22Rv1 (cell line): ENCODE data around the gene SPTLC2.

Source experiments
- H3K27ac ChIP-seq: fragments of 450-650 bp; 2 replicates; pipeline ENCODE4 v1.5.1; 2017
- ZFX ChIP-seq: fragments of 450-650 bp; IDR thresholded peaks from 2 replicates; pipeline ENCODE4 v1.6.1; 2017; ENCODE audit warnings: antibody characterized with exemption, borderline replicate concordance
- TF ChIP-seq, protein P1 (sequence below): fragments of 450-650 bp; IDR thresholded peaks from 2 replicates; pipeline ENCODE4 v1.5.1; 2017; ENCODE audit warnings: mild to moderate bottlenecking

The SPTLC2 gene

DNA sequence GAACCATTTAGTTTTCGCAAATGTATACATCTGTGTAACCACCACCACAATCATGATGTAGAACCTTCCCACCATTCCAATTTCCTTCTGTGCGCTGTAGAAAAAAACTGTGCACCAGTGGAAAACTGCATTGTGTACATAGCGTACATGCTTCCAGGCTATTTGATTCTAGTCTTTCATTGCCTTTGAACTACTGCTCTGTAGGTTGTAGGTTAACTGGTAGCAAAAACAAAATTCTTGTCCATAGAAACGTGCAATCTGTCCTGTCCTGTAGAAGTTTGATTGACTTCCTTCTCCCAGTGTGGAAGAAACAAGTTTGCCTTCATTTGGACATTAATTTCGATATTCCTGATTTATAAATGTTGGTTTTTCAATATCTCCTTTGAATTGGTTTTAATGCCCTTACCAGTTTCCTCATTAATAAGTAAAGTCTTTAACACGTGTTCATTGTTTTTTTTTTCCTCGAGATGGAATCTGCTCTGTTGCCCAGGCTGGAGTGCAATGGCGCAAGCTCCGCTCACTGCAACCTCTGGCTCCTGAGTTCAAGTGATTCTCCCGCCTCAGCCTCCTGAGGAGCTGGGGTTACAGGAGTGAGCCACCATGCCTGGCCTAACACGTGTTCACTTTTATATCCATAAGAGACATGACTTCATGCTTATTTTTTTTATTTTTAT is 114.2 kb downstream of the SPTLC2 start:
- no peak overlapping the region for H3K27ac ChIP-seq
- no peak for TF ChIP-seq ZFX
- TF ChIP-seq, protein P1, sequence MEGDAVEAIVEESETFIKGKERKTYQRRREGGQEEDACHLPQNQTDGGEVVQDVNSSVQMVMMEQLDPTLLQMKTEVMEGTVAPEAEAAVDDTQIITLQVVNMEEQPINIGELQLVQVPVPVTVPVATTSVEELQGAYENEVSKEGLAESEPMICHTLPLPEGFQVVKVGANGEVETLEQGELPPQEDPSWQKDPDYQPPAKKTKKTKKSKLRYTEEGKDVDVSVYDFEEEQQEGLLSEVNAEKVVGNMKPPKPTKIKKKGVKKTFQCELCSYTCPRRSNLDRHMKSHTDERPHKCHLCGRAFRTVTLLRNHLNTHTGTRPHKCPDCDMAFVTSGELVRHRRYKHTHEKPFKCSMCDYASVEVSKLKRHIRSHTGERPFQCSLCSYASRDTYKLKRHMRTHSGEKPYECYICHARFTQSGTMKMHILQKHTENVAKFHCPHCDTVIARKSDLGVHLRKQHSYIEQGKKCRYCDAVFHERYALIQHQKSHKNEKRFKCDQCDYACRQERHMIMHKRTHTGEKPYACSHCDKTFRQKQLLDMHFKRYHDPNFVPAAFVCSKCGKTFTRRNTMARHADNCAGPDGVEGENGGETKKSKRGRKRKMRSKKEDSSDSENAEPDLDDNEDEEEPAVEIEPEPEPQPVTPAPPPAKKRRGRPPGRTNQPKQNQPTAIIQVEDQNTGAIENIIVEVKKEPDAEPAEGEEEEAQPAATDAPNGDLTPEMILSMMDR: no peak

DNA sequence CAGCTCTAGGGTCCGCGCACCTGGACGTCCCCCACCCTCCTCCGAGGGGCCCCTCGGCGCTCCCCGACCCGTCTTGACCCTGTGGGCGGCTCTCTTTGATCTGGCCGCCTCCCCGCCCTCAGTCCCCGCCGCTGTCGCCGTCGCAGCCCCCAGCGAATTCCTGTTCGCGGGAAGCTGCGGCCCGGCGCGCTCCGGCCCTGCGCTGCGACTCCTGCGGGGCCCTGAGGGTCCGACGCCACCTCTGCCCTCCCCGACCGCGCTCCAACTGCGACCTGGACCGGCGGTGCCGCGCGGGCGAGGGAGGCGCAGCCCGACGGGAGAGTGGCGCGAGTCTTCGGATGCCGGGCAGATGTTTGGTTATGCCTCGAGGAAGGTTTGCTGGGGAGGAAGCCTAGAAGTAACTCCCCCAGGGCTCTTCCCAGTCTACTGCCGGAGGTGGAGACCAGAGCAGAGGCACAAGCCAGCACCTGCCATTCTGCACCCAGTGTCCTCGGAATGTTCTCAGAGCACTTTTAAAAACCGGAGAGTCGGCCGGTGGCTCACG is 117.4 kb downstream of the SPTLC2 start:
- TF ChIP-seq, protein P1: no peak
- no peak for TF ChIP-seq ZFX

DNA sequence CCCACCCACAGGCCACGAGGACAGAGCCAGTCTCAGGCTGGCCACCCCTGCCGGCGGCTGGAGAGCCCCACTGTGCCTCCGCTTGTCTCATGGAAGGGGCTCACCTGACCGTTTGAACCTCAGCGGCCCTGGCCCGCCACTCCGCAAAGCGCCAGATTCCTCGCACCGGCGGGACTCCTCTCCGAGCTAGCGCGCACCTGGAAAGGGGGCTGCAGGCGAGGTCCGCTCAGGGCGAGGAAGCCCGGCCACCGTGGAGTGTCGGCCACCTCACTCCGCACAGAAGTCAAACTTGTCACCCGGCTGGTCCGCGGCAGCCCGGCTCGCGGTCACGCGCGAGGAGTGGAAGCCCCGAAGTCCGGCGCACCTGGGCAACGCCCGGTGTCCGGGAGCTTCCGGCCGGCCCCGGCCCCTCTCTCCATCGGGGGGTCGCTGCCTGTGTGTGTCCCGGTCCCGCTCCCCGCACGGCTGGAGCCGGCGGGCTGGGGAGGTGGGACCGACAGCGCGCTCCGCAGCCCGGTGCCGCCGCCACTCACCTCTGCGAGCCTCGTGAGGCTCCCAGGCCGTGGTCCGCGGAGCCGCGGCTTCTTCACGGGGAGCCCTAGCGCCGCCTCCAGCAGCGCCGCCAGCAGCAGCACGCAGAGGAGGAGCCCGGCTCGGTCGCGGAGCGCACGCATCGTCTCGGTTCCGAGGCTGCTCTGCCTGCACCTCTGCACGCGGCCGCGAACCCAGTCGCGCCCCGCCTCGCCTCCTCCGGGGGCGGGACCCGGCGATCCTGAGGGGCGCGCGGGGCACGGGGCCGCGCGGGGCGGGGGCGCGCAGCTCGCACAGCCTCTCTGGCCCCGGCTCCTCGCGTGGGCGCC is 118.1 kb downstream of the SPTLC2 start, which contains the start of gene ISM2:
TSS of gene ISM2 (minus strand) at position 697 of the 860 bp plus-strand sequence. CDS start at position 674, 23 bp downstream.
- no peak within 1 kb of the TSS for H3K27ac ChIP-seq
- no peak for TF ChIP-seq ZFX
- TF ChIP-seq, protein P1: no peak

More for the DNA sequence above, 117.4 kb downstream of the SPTLC2 start:
- no peak overlapping the region for H3K27ac ChIP-seq

DNA sequence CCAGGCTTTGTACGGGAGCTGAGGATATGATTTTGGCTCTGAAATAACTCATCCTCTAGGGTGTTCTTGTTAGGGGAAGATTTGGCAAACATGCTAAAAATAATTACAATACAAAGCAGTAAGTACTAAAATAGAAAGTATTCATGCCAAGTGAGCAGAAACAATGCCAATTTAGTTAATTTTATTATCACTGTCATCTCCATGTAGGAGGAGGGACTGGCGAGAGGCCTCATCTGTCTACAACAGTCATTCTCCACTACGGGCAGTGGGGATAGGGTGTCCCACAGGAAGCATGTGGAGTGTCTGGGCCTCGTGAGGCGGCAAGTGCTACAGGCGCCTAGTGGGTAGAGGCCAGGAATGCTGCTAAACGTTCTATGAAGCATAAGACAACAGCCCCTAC is 121.1 kb downstream of the SPTLC2 start:
- TF ChIP-seq, protein P1: no peak
- TF ChIP-seq ZFX: no peak
- H3K27ac ChIP-seq: no peak overlapping the region

DNA sequence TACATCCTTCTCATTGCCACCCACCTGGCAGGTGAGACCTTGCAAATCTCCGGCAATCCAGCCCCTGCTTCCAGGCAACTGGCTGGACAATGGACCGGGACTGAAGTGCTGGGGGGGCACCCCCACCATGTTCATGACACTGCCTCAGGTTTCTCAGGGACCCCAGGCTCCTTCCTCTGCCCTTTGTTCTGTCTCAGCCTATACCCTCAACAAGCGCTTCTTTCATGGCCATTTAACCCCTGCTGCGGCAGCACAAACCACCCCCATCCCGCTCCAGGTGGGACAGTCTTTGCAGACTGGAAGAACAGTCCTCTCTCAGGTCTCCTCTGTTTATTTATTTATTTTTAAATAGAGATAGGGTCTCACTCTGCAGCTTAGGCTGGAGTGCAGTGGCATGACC is 125.4 kb downstream of the SPTLC2 start:
- TF ChIP-seq, protein P1: no peak
- TF ChIP-seq ZFX: no peak
- no peak overlapping the region for H3K27ac ChIP-seq

DNA sequence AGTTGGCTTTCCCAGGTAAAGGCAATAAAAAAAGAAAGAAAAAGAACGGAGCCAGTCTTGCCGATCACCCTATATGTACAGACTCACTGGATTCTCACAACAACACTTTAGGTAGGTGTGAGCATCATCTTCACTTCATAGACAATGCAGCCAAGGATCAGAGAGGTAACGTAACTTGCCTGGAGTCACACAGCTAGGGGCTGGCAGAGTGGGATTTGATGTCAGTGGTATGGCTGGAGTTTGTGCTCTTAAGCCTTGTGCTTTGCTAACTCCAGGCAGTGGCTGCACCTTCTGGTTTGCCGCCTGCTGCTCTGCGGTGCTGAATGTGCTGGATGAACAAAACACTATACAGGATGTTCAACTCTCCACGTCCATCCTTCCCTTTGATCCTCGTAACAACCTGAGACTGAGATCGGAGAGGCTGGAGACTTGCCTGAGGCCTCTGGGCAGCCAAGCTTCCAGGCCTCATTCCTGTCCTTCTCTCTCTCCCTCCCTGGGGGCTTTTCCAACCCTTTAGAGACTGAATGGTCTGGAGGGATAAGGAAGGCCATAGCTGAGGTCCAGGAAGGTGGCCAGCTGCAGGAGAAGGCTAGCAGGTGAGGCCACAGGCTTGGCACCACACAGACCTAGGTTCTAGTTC is 126.0 kb downstream of the SPTLC2 start:
- TF ChIP-seq, protein P1: no peak
- no peak for TF ChIP-seq ZFX
- no peak overlapping the region for H3K27ac ChIP-seq
